C4-2B (cell line): ENCODE measurements around the gene KRTAP12-2.
"Not testable (repeated sequence)": the region's sequence is repeated elsewhere in the genome, so short reads cannot be mapped to it uniquely, and the experiment has no call there.

Source experiments
- H3K27ac ChIP-seq: fragments of 450-650 bp; 2 replicates; pipeline ENCODE4 v1.5.1; 2017
- CTCF ChIP-seq: fragments of 450-650 bp; conservative IDR thresholded peaks from 2 replicates; pipeline ENCODE4 v1.5.1; 2017; ENCODE audit warnings: mild to moderate bottlenecking
- ZFX ChIP-seq: fragments of 450-650 bp; IDR thresholded peaks from 2 replicates; pipeline ENCODE4 v1.6.1; 2017

KRTAP12-2 gene

GRCh38 chr21:44650973-44651675 is 15.6 kb downstream of the KRTAP12-2 start:
- H3K27ac ChIP-seq, result no peak overlapping the region

GRCh38 chr21:44650265-44650972 is 16.3 kb downstream of the KRTAP12-2 start:
- TF ChIP-seq CTCF (no peak), ZFX (no peak)
- H3K27ac ChIP-seq, result no peak overlapping the region

More at GRCh38 chr21:44650973-44651675, 15.6 kb downstream of the KRTAP12-2 start:
- TF ChIP-seq CTCF (no peak), ZFX (no peak)

GRCh38 chr21:44649521-44650100 is 17.1 kb downstream of the KRTAP12-2 start:
- no peak for TF ChIP-seq CTCF
- no peak for TF ChIP-seq ZFX
- H3K27ac ChIP-seq, result no peak overlapping the region

- no peak overlapping the region for H3K27ac ChIP-seq
- TF ChIP-seq ZFX (no peak), CTCF (no peak)
Measured at GRCh38 chr21:44648557-44649311, 18.0 kb downstream of the KRTAP12-2 start.

- H3K27ac ChIP-seq, result no peak overlapping the region
- TF ChIP-seq ZFX, result no peak
- no peak for TF ChIP-seq CTCF
Measured at GRCh38 chr21:44647222-44647552, 19.5 kb downstream of the KRTAP12-2 start.

GRCh38 chr21:44646366-44647221 is 20.1 kb downstream of the KRTAP12-2 start, which contains the start of gene KRTAP10-11:
Gene KRTAP10-11 (plus strand): TSS chr21:44646414. CDS start chr21:44646459, 45 bp downstream.
- H3K27ac ChIP-seq, result not testable (repeated sequence)

- H3K27ac ChIP-seq, result no peak overlapping the region
- no peak for TF ChIP-seq CTCF
- TF ChIP-seq ZFX, result no peak
Measured at GRCh38 chr21:44644878-44645277, 21.8 kb downstream of the KRTAP12-2 start.
